Measurements from ENCODE around the gene COPE.

DNA sequence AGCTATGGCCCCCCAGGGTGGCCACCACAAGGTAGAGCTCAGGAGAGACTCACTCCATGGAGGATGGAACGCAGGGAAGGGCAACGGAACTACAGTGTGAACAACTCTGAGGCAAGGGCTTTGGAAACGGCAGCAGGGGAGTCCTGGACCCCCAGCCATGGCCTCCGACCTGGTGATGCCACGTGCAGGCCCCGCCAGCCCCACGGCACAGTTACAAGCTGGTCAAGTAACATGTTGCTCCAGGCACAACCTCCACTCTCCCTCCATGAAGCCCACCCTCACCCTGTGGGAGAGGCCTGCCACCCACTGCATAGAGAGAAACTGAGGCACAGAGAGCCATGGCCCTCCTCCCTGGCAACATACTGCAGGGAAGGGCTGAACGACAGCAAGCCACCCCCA, 14.1 kb downstream of the COPE start:
- TF ChIP-seq CTCF (IDR thresholded peaks at IDR 0.05) (no peak), POLR2AphosphoS5 (IDR thresholded peaks at IDR 0.05) (no peak), POLR2A (IDR thresholded peaks at IDR 0.05) (no peak), EP300 (IDR thresholded peaks at IDR 0.05) (no peak)

All from suprapubic skin (tissue), 4 donors.